H1 (cell line): ENCODE data around the gene UBE2D2. TPM values are rescaled to one million over a fixed set of nuclear protein-coding genes. Genes with fewer than 3 reads are reported as not detected.
"Not testable (repeated sequence)": the region's sequence is repeated elsewhere in the genome, so short reads cannot be mapped to it uniquely, and the experiment has no call there.

ENCODE experiments used
- CTCF ChIA-PET: fragments of 300-600 bp; sonication (Branson Sonifier 250); formaldehyde crosslinking; loops from one replicate; lab custom pipeline; 2021; ENCODE audit not compliant: partially characterized antibody; lab: Charles Lee
- POLR2A ChIA-PET: fragments of 300-600 bp; sonication (Branson Sonifier 250); formaldehyde crosslinking; loops from one replicate; lab custom pipeline; 2021; ENCODE audit warnings: inconsistent platforms; ENCODE audit not compliant: partially characterized antibody; lab: Charles Lee
- DNase-seq, 2 experiments: peaks; one replicate each; pipeline versions ENCODE4 v3.0.0 to v3.0.0-alpha.2; 2010 to 2022; ENCODE audit warnings: low spot score in 2 of 2, low read depth in 1 of 2, mixed read lengths in 1 of 2
- FAIRE-seq: peaks from 2 replicates; lab custom pipeline; 2011; peaks lifted over from hg19 to GRCh38; lab: Jason Lieb, UNC
- H2AFZ ChIP-seq: 2 replicates; pipeline ENCODE4 v1.8.1; 2012; ENCODE audit warnings: low read length, inconsistent platforms
- H2AK5ac ChIP-seq: 2 replicates; pipeline ENCODE4 v1.6.1; 2013; ENCODE audit warnings: low read depth, low read length
- H2BK120ac ChIP-seq: replicated peaks from 2 replicates; pipeline ENCODE3; 2013; ENCODE audit warnings: low read depth, low read length, inconsistent platforms
- H2BK12ac ChIP-seq: 2 replicates; pipeline ENCODE4 v1.6.1; 2013; ENCODE audit warnings: low read depth, low read length
- H2BK15ac ChIP-seq: 2 replicates; pipeline ENCODE4 v1.6.1; 2013; ENCODE audit warnings: low read length
- H2BK20ac ChIP-seq: 2 replicates; pipeline ENCODE4 v1.6.1; 2013; ENCODE audit warnings: low read length
- H2BK5ac ChIP-seq: 2 replicates; pipeline ENCODE4 v1.6.1; 2013; ENCODE audit warnings: low read depth, low read length
- H3K14ac ChIP-seq: 2 replicates; pipeline ENCODE4 v1.6.1; 2013; ENCODE audit warnings: inconsistent platforms; ENCODE audit not compliant: insufficient read length
- H3K18ac ChIP-seq: 2 replicates; pipeline ENCODE4 v1.6.1; 2013; ENCODE audit warnings: low read length; ENCODE audit errors: extremely low read depth
- H3K23ac ChIP-seq: 2 replicates; pipeline ENCODE4 v1.6.1; 2013; ENCODE audit warnings: inconsistent platforms; ENCODE audit not compliant: insufficient read length
- H3K23me2 ChIP-seq: 2 replicates; pipeline ENCODE4 v1.6.1; 2013; ENCODE audit warnings: low read depth, low read length
- H3K27ac ChIP-seq: 2 replicates; pipeline ENCODE4 v1.6.1; 2011; ENCODE audit warnings: low read depth, low read length, inconsistent platforms
- H3K27me3 ChIP-seq, 4 experiments: replicated peaks in 1 of 4; 1 replicate in 1 of 4; 2 replicates in 3 of 4; pipeline versions ENCODE4 v1.6.1 to v1.8.1; 2011 to 2013; ENCODE audit warnings: low read length in 3 of 4, mild to moderate bottlenecking in 3 of 4, inconsistent platforms in 2 of 4, mixed read lengths in 2 of 4, moderate library complexity in 1 of 4; ENCODE audit not compliant: control insufficient read depth in 3 of 4, insufficient read depth in 3 of 4; ENCODE audit errors: extremely low read depth in 1 of 4
- H3K36me3 ChIP-seq, 4 experiments: 2 replicates each; pipeline versions ENCODE4 v1.6.1 to v1.8.1; 2011 to 2013; ENCODE audit warnings: mild to moderate bottlenecking in 4 of 4, low read length in 3 of 4, moderate library complexity in 2 of 4, control low read depth in 1 of 4, inconsistent platforms in 1 of 4; ENCODE audit not compliant: insufficient read depth in 4 of 4, control insufficient read depth in 2 of 4
- H3K4ac ChIP-seq: replicated peaks from 2 replicates; pipeline ENCODE3; 2013; ENCODE audit warnings: low read length, low read depth, mixed read lengths, inconsistent platforms; ENCODE audit not compliant: insufficient read length
- H3K4me1 ChIP-seq, 4 experiments: replicated peaks in 1 of 4; 1 replicate in 1 of 4; 2 replicates in 3 of 4; pipeline versions ENCODE4 v1.6.1 to v1.8.1; 2011 to 2013; ENCODE audit warnings: low read length in 3 of 4, inconsistent platforms in 2 of 4, mixed read lengths in 1 of 4; ENCODE audit not compliant: insufficient read depth in 4 of 4, control insufficient read depth in 3 of 4
- H3K4me2 ChIP-seq, 2 experiments: 2 replicates each; pipeline versions ENCODE4 v1.6.1 to v1.8.1; 2011 to 2013; ENCODE audit warnings: low read depth in 2 of 2, low read length in 2 of 2, control low read depth in 1 of 2, inconsistent platforms in 1 of 2, mild to moderate bottlenecking in 1 of 2; ENCODE audit not compliant: insufficient read depth in 1 of 2
- H3K4me3 ChIP-seq, 4 experiments: fragments of 200-600, 300-600 bp in 1 of 4; sonication (generic), shearing (Covaris generic), sonication (Bioruptor Twin) in 1 of 4; 2 replicates each; pipeline versions ENCODE4 v1.5.1 to v1.8.1; 2011 to 2016; ENCODE audit warnings: low read length in 4 of 4, low read depth in 3 of 4, control low read depth in 2 of 4, inconsistent platforms in 2 of 4, mild to moderate bottlenecking in 2 of 4, mixed read lengths in 1 of 4, moderate library complexity in 1 of 4; ENCODE audit not compliant: insufficient read depth in 2 of 4; ENCODE audit errors: extremely low read depth in 1 of 4
- H3K56ac ChIP-seq: replicated peaks from 2 replicates; pipeline ENCODE3; 2013; ENCODE audit warnings: low read depth, mild to moderate bottlenecking, mixed read lengths, low read length, inconsistent platforms; ENCODE audit not compliant: insufficient read length
- H3K79me1 ChIP-seq: 2 replicates; pipeline ENCODE4 v1.6.1; 2013; ENCODE audit warnings: low read depth, low read length, control low read depth
- H3K79me2 ChIP-seq, 2 experiments: 2 replicates each; pipeline versions ENCODE4 v1.6.1 to v1.8.1; 2012 to 2013; ENCODE audit warnings: low read length in 2 of 2, mild to moderate bottlenecking in 2 of 2, inconsistent platforms in 1 of 2; ENCODE audit not compliant: insufficient read depth in 2 of 2, control insufficient read depth in 1 of 2
- H3K9ac ChIP-seq, 4 experiments: replicated peaks in 1 of 4; 1 replicate in 1 of 4; 2 replicates in 3 of 4; pipeline versions ENCODE4 v1.6.1 to v1.8.1; 2011 to 2013; ENCODE audit warnings: low read depth in 3 of 4, low read length in 3 of 4, control low read depth in 2 of 4, mild to moderate bottlenecking in 2 of 4, moderate library complexity in 2 of 4, inconsistent platforms in 1 of 4; ENCODE audit errors: extremely low read depth in 1 of 4
- H3K9me3 ChIP-seq, 2 experiments: 2 replicates each; pipeline versions ENCODE4 v1.6.1 to v1.8.1; 2012 to 2013; ENCODE audit warnings: mild to moderate bottlenecking in 2 of 2, moderate library complexity in 2 of 2, control low read depth in 1 of 2, inconsistent platforms in 1 of 2, low read depth in 1 of 2, low read length in 1 of 2, mixed read lengths in 1 of 2; ENCODE audit not compliant: insufficient read depth in 2 of 2
- H4K20me1 ChIP-seq, 2 experiments: replicated peaks in 1 of 2; 2 replicates each; pipeline versions ENCODE3 to v1.8.1; 2011 to 2013; ENCODE audit warnings: inconsistent platforms in 2 of 2, low read length in 2 of 2, mild to moderate bottlenecking in 1 of 2; ENCODE audit not compliant: insufficient read depth in 2 of 2, control insufficient read depth in 1 of 2
- H4K5ac ChIP-seq: 2 replicates; pipeline ENCODE4 v1.6.1; 2013; ENCODE audit warnings: low read length, low read depth, mixed read lengths, inconsistent platforms; ENCODE audit not compliant: insufficient read length
- H4K8ac ChIP-seq: 2 replicates; pipeline ENCODE4 v1.8.0; 2013; ENCODE audit warnings: mild to moderate bottlenecking, moderate library complexity, low read length, inconsistent platforms; ENCODE audit not compliant: insufficient read depth; ENCODE audit errors: extremely low read depth
- H4K91ac ChIP-seq: replicated peaks from 2 replicates; pipeline ENCODE3; 2013; ENCODE audit warnings: low read length, mixed read lengths, inconsistent platforms; ENCODE audit not compliant: insufficient read length
- WGBS, 2 experiments: shearing (Covaris generic) in 1 of 2; methylation state at CpG; one replicate each; pipeline versions ENCODE4 v1.1.6 to v1.1.7; 2013 to 2015; ENCODE audit warnings: low lambda C conversion rate in 2 of 2, mixed read lengths in 2 of 2, inconsistent platforms in 1 of 2, low coverage in 1 of 2, missing lambda C conversion rate in 1 of 2; ENCODE audit not compliant: insufficient replicate concordance in 2 of 2, insufficient coverage in 1 of 2, insufficient read length in 1 of 2; ENCODE audit errors: extremely low coverage in 1 of 2, missing lambda C conversion rate in 1 of 2; 5-methylcytosine and 5-hydroxymethylcytosine counted together
- polyA plus RNA-seq, 7 experiments: library from polyadenylated mRNA; depleted of rRNA in 3 of 7; stranded (reverse) in 5 of 7; unstranded in 2 of 7; fragments of >200 nt in 5 of 7; fragments of 200-250 nt in 2 of 7; gene quantifications; 1 replicate in 5 of 7; 2 replicates in 1 of 7; 4 replicates in 1 of 7; pipeline versions ENCODE4 v1.2.1 to v1.2.3, GENCODE V29; 2011 to 2013; ENCODE audit warnings: missing spikeins in 2 of 7, mixed read lengths in 2 of 7
- total RNA-seq: library from RNA; stranded (reverse); fragmentation: NEBNext Ultra II Directional; extraction: Animal tissue kit (Norgen Biotek cat#: 25700); gene quantifications from 2 replicates; pipeline ENCODE4 v1.2.1, GENCODE V29; 2021

The UBE2D2 gene
- total and polyA plus RNA-seq, 2 of the 8 experiments (the other 6 are each of a cell fraction or from before 2014, with no cell fraction given) = 66.9 to 203 TPM

- H3K79me2 ChIP-seq, H4K5ac ChIP-seq, H2BK15ac ChIP-seq, H2BK120ac ChIP-seq, H2AFZ ChIP-seq, H3K14ac ChIP-seq, H3K27ac ChIP-seq, H3K18ac ChIP-seq, H3K36me3 ChIP-seq, H3K27me3 ChIP-seq, H3K79me1 ChIP-seq, H4K20me1 ChIP-seq, H4K8ac ChIP-seq, H3K23ac ChIP-seq, H2BK20ac ChIP-seq, H2BK5ac ChIP-seq, H3K4me3 ChIP-seq, H2BK12ac ChIP-seq, H3K23me2 ChIP-seq, H2AK5ac ChIP-seq, DNase-seq, H3K9ac ChIP-seq, FAIRE-seq, H3K9me3 ChIP-seq, H3K4me2 ChIP-seq, H3K56ac ChIP-seq, H3K4ac ChIP-seq, H4K91ac ChIP-seq: not testable (repeated sequence)
- 92% methylated on average over 8 of the region's 8 CpGs; no CpG with 5 or more reads in 1 of the 2 experiments for WGBS, 2 experiments
- peaks cover 3 to 26% (median 21%) of the 10 kb centered on the region in 4 experiments; a peak in 6 of 7 replicates for H3K4me1 ChIP-seq
- ChIA-PET CTCF (interaction anchor here (0.7 to 1.5 kb wide), 6 partner anchors 9 to 104 kb away, joined by 3 to 7 read pairs (median 4); no protein-coding TSS in a partner anchor), POLR2A (interaction anchor here (0.6 to 1.7 kb wide), 4 partner anchors 8 to 21 kb away, joined by 3 to 4 read pairs (median 4); no protein-coding TSS in a partner anchor)
Observed at GRCh38 chr5:139528695-139529094, 32.4 kb upstream of the UBE2D2 start.

GRCh38 chr5:139530079-139530478 lies 31.1 kb upstream of the UBE2D2 start:
- H3K18ac ChIP-seq, H2AFZ ChIP-seq, H3K23me2 ChIP-seq, H3K56ac ChIP-seq, H3K4ac ChIP-seq, FAIRE-seq, H2BK120ac ChIP-seq, H4K91ac ChIP-seq, H2BK15ac ChIP-seq, CTCF ChIA-PET, DNase-seq, H3K79me1 ChIP-seq, H3K14ac ChIP-seq, H3K4me3 ChIP-seq, H3K79me2 ChIP-seq, H2BK20ac ChIP-seq, H3K9me3 ChIP-seq, H3K27me3 ChIP-seq, H4K20me1 ChIP-seq, H3K9ac ChIP-seq, H2AK5ac ChIP-seq, H3K4me2 ChIP-seq, H3K23ac ChIP-seq, H2BK12ac ChIP-seq, H2BK5ac ChIP-seq, H4K5ac ChIP-seq, H3K36me3 ChIP-seq, H4K8ac ChIP-seq, H3K27ac ChIP-seq: not testable (repeated sequence)
- H3K4me1 ChIP-seq = peaks cover 3 to 20% (median 15%) of the 10 kb centered on the region in 4 experiments; a peak in 6 of 7 replicates
- WGBS, 2 experiments = 88% methylated on average over 2 of the region's 2 CpGs; no CpG with 5 or more reads in 1 of the 2 experiments
- POLR2A ChIA-PET = interaction anchor here (0.9 kb wide), 1 partner anchor 16 kb away, joined by 3 read pairs; no protein-coding TSS in a partner anchor
